Stimulated activated CD8-positive, alpha-beta memory T cell treated with anti-CD3 and anti-CD28 coated beads, Interleukin-15, amount 100 ng/mL, for 48 hours (primary cell): ENCODE measurements around the gene DDX20.

ENCODE experiments used
- DNase-seq, 2 donors: peaks; one replicate each; pipeline ENCODE4 v3.0.0-alpha.2; 2020; ENCODE audit warnings: low read depth in 2 of 2

Gene DDX20

GRCh38 chr1:111747947-111748346 lies 7.8 kb upstream of the DDX20 start:
- no peak for DNase-seq

- no peak for DNase-seq
Measured at GRCh38 chr1:111749628-111750027, 6.1 kb upstream of the DDX20 start.

GRCh38 chr1:111750856-111751255 lies 4.8 kb upstream of the DDX20 start:
- DNase-seq = no peak

- no peak for DNase-seq
Measured at GRCh38 chr1:111751906-111752575, 3.7 kb upstream of the DDX20 start.

GRCh38 chr1:111754984-111755330 lies 744 bp upstream of the DDX20 start:
- no peak for DNase-seq

GRCh38 chr1:111756124-111756513 lies 418 bp downstream of the DDX20 start:
- no peak for DNase-seq

- DNase-seq = no peak
Measured at GRCh38 chr1:111758373-111758772, 2.7 kb downstream of the DDX20 start.

- no peak for DNase-seq
Measured at GRCh38 chr1:111761717-111762116, 6.0 kb downstream of the DDX20 start.

- DNase-seq = no peak
Measured at GRCh38 chr1:111762332-111762731, 6.6 kb downstream of the DDX20 start.

- no peak for DNase-seq
Measured at GRCh38 chr1:111768023-111768422, 12.3 kb downstream of the DDX20 start.

- DNase-seq = no peak
Measured at GRCh38 chr1:111768625-111769024, 12.9 kb downstream of the DDX20 start.

- no peak for DNase-seq
Measured at GRCh38 chr1:111769517-111770146, 13.9 kb downstream of the DDX20 start.

GRCh38 chr1:111770916-111771315 lies 15.2 kb downstream of the DDX20 start:
- no peak for DNase-seq

GRCh38 chr1:111775966-111776365 lies 20.3 kb downstream of the DDX20 start:
- no peak for DNase-seq

GRCh38 chr1:111776391-111776790 lies 20.7 kb downstream of the DDX20 start:
- DNase-seq = no peak

GRCh38 chr1:111776861-111777260 lies 21.2 kb downstream of the DDX20 start:
- no peak for DNase-seq

GRCh38 chr1:111777301-111777700 lies 21.6 kb downstream of the DDX20 start:
- DNase-seq = no peak

GRCh38 chr1:111778066-111778465 lies 22.4 kb downstream of the DDX20 start:
- DNase-seq = no peak

- DNase-seq = no peak
Measured at GRCh38 chr1:111778541-111779051, 22.9 kb downstream of the DDX20 start.

GRCh38 chr1:111779546-111779945 lies 23.8 kb downstream of the DDX20 start:
- DNase-seq = no peak

- no peak for DNase-seq
Measured at GRCh38 chr1:111784273-111784901, 28.7 kb downstream of the DDX20 start.

- no peak for DNase-seq
Measured at GRCh38 chr1:111786669-111787207, 31.0 kb downstream of the DDX20 start.

GRCh38 chr1:111789142-111789541 lies 33.4 kb downstream of the DDX20 start:
- no peak for DNase-seq
